Vagina (tissue), 2 donors: ENCODE results near the gene STX11. TPM values are rescaled to one million over a fixed set of nuclear protein-coding genes. Genes with fewer than 3 reads are reported as not detected.

ENCODE experiments used
- DNase-seq, 2 donors: peaks; one replicate each; pipeline ENCODE4 v3.0.0-alpha.2; 2017; ENCODE audit errors: extremely low spot score in 2 of 2
- H3K27ac ChIP-seq: fragments of 200-600 bp; sonication (generic); one replicate; pipeline ENCODE4 v1.5.1; 2019
- H3K27me3 ChIP-seq: fragments of 200-600 bp; sonication (generic); one replicate; pipeline ENCODE4 v1.5.1; 2019
- H3K36me3 ChIP-seq, 2 donors: fragments of 200-600 bp; sonication (generic); one replicate each; pipeline ENCODE4 v1.5.1; 2017 to 2019
- H3K4me1 ChIP-seq: fragments of 200-600 bp; sonication (generic); one replicate; pipeline ENCODE4 v1.5.1; 2019
- H3K4me3 ChIP-seq, 2 donors: fragments of 200-600 bp; sonication (generic); 1 replicate in 1 of 2; 2 replicates in 1 of 2; pipeline ENCODE4 v1.5.1; 2016 to 2019
- H3K9me3 ChIP-seq: fragments of 200-600 bp; sonication (generic); one replicate; pipeline ENCODE4 v1.5.1; 2019
- POLR2A ChIP-seq, 2 donors: fragments of 450-650 bp; IDR thresholded peaks; one replicate each; pipeline ENCODE4 v1.6.1; 2017; ENCODE audit warnings: antibody characterized with exemption in 2 of 2, mild to moderate bottlenecking in 2 of 2, moderate library complexity in 2 of 2
- POLR2AphosphoS5 ChIP-seq, 2 donors: sonication (generic); formaldehyde crosslinking; IDR thresholded peaks; one replicate each; pipeline ENCODE4 v1.9.0; 2017; ENCODE audit warnings: antibody characterized with exemption in 2 of 2, mild to moderate bottlenecking in 2 of 2, low read depth in 1 of 2; ENCODE audit not compliant: insufficient read depth in 1 of 2
- intact Hi-C: fragments of 100-400 bp; cut with DNase I; formaldehyde crosslinking; loops from one replicate; pipeline ENCODE4 v1.15.1; 2023
- total RNA-seq: library from RNA; depleted of rRNA; stranded (reverse); fragments of >200 nt; gene quantifications from one replicate; pipeline ENCODE4 v1.2.3, GENCODE V29; 2016
- TF ChIP-seq, protein P1 (sequence below), 3 experiments: fragments of 450-650 bp in 2 of 3; fragments of 200-600 bp in 1 of 3; sonication (generic) in 1 of 3; IDR thresholded peaks; one replicate each; pipeline ENCODE4 v1.5.1; 2017 to 2019; ENCODE audit warnings: antibody characterized with exemption in 3 of 3, mild to moderate bottlenecking in 2 of 3, moderate library complexity in 2 of 3

The STX11 gene
- total RNA-seq, 1 donor from 2014 or later, result 5.4 TPM

DNA sequence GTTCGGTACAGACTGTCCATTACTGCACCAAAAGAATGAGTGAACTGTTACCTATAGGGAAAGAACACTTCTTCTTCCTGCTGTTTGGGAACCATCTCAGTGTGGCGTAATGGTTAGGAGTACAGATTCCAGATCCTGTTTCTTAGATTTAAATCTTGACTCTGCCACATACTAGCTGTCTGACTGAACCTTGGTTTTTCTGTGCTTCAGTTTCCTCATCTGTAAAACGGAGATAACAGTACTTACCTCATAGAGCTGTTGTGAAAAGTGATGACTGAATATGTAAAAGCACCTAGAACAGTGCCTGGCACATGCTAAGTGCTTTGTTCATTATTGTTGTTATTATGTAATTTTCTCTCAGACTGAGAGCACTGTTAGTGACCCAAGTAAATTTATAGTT, 39.8 kb downstream of the STX11 start:
- DNase-seq, result no peak
- Histone ChIP-seq H3K36me3 (peaks cover 0 to 8% of the 10 kb centered on the region in 2 donors), H3K4me3 (no peak overlapping the region), H3K9me3 (no peaks in the 10 kb centered on the region), H3K27ac (no peak overlapping the region), H3K27me3 (no peaks in the 10 kb centered on the region), H3K4me1 (peaks cover 8% of the 10 kb centered on the region)
- TF ChIP-seq POLR2AphosphoS5 (IDR thresholded peaks at IDR 0.05; ENCODE audit: insufficient read depth in 1 of 2, low read depth in 1 of 2), result no peak
- TF ChIP-seq, protein P1, sequence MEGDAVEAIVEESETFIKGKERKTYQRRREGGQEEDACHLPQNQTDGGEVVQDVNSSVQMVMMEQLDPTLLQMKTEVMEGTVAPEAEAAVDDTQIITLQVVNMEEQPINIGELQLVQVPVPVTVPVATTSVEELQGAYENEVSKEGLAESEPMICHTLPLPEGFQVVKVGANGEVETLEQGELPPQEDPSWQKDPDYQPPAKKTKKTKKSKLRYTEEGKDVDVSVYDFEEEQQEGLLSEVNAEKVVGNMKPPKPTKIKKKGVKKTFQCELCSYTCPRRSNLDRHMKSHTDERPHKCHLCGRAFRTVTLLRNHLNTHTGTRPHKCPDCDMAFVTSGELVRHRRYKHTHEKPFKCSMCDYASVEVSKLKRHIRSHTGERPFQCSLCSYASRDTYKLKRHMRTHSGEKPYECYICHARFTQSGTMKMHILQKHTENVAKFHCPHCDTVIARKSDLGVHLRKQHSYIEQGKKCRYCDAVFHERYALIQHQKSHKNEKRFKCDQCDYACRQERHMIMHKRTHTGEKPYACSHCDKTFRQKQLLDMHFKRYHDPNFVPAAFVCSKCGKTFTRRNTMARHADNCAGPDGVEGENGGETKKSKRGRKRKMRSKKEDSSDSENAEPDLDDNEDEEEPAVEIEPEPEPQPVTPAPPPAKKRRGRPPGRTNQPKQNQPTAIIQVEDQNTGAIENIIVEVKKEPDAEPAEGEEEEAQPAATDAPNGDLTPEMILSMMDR (IDR thresholded peaks at IDR 0.05), result no peak
- no peak for TF ChIP-seq POLR2A (IDR thresholded peaks at IDR 0.05)
- intact Hi-C loops, result no loop called here

DNA sequence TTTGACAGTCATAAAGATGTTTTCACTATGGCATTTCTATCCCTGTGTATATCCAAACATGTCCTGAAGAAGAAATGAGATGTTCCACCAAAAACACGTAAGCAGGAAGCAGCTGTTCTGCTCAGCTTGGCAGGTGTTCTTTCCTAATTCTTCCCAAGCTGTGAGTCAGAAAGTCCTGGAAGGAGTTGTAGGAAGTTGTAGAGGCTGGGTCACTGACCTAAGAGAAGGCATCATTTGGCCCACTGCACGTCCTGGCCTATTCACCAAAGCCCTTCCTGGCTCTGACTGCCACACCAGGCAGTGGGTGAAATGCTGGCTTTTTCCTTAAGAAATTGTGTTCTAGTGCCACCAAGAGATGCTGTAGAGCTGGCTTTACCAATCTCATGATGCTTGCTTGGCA, 40.3 kb downstream of the STX11 start:
- Histone ChIP-seq H3K4me1 (peaks cover 2% of the 10 kb centered on the region), H3K27me3 (no peaks in the 10 kb centered on the region), H3K4me3 (no peak overlapping the region), H3K9me3 (no peaks in the 10 kb centered on the region), H3K27ac (no peak overlapping the region), H3K36me3 (peaks cover 0 to 8% of the 10 kb centered on the region in 2 donors)
- intact Hi-C loops, result no loop called here
- no peak for TF ChIP-seq POLR2A (IDR thresholded peaks at IDR 0.05)
- TF ChIP-seq, protein P1 (IDR thresholded peaks at IDR 0.05), result no peak
- TF ChIP-seq POLR2AphosphoS5 (IDR thresholded peaks at IDR 0.05; ENCODE audit: insufficient read depth in 1 of 2, low read depth in 1 of 2), result peak in 1 of 2 donors; percentile 80
- DNase-seq, result no peak

DNA sequence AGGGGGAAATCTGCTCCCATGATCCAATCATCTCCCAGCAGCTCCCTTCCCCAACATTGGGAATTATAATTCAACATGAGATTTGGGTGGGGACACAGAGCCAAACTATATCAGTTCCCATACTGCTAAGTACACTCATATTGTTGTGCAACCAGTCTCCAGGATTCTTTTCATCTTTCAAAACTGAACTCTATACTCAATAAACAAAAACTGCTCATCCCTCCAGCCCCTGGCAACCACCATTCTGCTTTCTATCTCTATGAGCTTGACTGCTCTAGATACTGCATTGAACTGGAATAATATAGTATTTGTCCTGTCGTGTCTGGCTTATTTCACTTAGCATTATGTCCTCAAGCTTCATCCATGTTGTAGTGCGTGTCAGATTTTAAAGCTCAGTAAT, 42.9 kb downstream of the STX11 start:
- Histone ChIP-seq H3K9me3 (no peaks in the 10 kb centered on the region), H3K4me1 (no peaks in the 10 kb centered on the region), H3K27me3 (no peaks in the 10 kb centered on the region), H3K27ac (no peak overlapping the region), H3K4me3 (no peak overlapping the region), H3K36me3 (no peaks in the 10 kb centered on the region)
- intact Hi-C loops, result no loop called here
- no peak for DNase-seq
- TF ChIP-seq, protein P1 (IDR thresholded peaks at IDR 0.05), result no peak
- TF ChIP-seq POLR2A (IDR thresholded peaks at IDR 0.05) (no peak), POLR2AphosphoS5 (IDR thresholded peaks at IDR 0.05; ENCODE audit: insufficient read depth in 1 of 2, low read depth in 1 of 2) (no peak)

DNA sequence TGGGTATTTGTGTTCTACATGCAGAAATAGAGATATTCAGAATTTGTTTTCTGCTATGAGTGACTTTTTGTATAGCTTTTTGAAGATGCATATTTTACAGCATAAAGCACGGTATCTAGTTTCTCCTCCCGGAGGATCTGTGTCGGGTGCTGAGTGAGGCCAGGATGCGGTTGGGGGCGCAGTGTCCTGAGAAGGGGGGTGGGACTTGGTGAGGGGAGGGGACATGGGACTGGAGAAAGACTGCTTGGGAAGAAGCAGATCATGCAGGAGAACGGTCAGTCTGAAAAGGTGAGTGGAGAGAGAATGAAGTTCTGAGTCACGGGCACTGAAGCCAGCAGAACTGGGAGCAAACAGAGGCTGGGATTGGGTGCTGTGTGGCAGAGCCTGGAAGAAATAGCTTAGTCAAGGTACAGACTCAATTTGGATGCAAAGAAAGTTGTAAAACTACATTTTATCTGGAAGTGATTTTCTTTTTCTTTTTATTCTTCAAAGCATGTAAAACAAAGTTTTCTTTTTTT, 44.0 kb downstream of the STX11 start:
- intact Hi-C loops, result no loop called here
- H3K27me3 ChIP-seq, result no peaks in the 10 kb centered on the region
- no peak overlapping the region for H3K4me3 ChIP-seq
- no peaks in the 10 kb centered on the region for H3K9me3 ChIP-seq
- DNase-seq, result no peak
- H3K4me1 ChIP-seq, result no peaks in the 10 kb centered on the region
- TF ChIP-seq POLR2AphosphoS5 (IDR thresholded peaks at IDR 0.05; ENCODE audit: insufficient read depth in 1 of 2, low read depth in 1 of 2), result no peak
- TF ChIP-seq, protein P1 (IDR thresholded peaks at IDR 0.05), result no peak
- no peak for TF ChIP-seq POLR2A (IDR thresholded peaks at IDR 0.05)
- H3K27ac ChIP-seq, result no peak overlapping the region
- H3K36me3 ChIP-seq, result no peaks in the 10 kb centered on the region

DNA sequence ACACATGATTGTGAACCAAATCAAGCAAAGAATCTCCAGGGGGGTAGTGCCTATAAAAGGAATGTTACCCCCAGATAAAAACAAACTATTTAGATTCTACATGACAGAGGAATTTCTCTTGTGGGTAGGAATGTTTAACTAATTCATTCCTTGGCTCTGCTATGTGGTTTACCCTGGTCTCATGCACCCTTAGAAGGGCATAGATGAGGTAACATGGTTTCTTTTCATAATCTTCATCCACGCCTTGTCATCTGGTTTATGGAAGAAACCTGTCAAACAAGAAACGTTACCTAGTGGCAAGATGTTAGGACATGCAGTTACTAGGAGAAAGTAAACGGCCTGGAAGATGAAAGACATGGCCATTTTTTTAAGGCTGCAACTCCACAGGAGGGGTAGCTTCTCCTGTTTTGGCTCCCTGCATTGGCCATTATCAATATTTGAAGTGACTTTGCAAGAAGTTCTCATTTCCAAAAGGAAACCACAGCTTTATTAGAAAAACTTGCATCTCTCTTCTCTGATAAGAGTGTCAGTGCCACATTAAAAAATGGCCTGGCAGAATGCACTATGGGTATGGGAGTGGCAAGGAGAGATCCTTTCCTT, 45.5 kb downstream of the STX11 start:
- intact Hi-C loops, result no loop called here
- H3K27ac ChIP-seq, result no peak overlapping the region

More for the DNA sequence above, 45.5 kb downstream of the STX11 start:
- H3K4me3 ChIP-seq, result no peak overlapping the region
- TF ChIP-seq, protein P1 (IDR thresholded peaks at IDR 0.05), result no peak
- TF ChIP-seq POLR2AphosphoS5 (IDR thresholded peaks at IDR 0.05; ENCODE audit: insufficient read depth in 1 of 2, low read depth in 1 of 2) (peak in 1 of 2 donors; percentile 43), POLR2A (IDR thresholded peaks at IDR 0.05) (no peak)
- no peaks in the 10 kb centered on the region for H3K27me3 ChIP-seq
- no peaks in the 10 kb centered on the region for H3K9me3 ChIP-seq
- H3K4me1 ChIP-seq, result no peaks in the 10 kb centered on the region
- H3K36me3 ChIP-seq, result no peaks in the 10 kb centered on the region
- no peak for DNase-seq
